Transverse colon (tissue), 4 donors: ENCODE results near the gene KCNJ10.

Experiments used
- CTCF ChIP-seq, 5 experiments: fragments of 200-600 bp in 3 of 5; fragments of 450-650 bp in 2 of 5; sonication (generic) in 3 of 5; IDR thresholded peaks; 1 replicate in 2 of 5; 2 replicates in 3 of 5; pipeline ENCODE4 v1.5.1; 2016 to 2017; ENCODE audit warnings: antibody characterized with exemption in 5 of 5, inconsistent platforms in 3 of 5, mild to moderate bottlenecking in 2 of 5, moderate library complexity in 1 of 5
- EP300 ChIP-seq: sonication (generic); formaldehyde crosslinking; IDR thresholded peaks from one replicate; pipeline ENCODE4 v1.6.1; 2017; ENCODE audit warnings: antibody characterized with exemption, low read depth
- POLR2A ChIP-seq: fragments of 450-650 bp; IDR thresholded peaks from one replicate; pipeline ENCODE4 v1.6.1; 2016; ENCODE audit warnings: antibody characterized with exemption, mild to moderate bottlenecking, moderate library complexity
- POLR2AphosphoS5 ChIP-seq, 3 donors: sonication (generic); formaldehyde crosslinking; IDR thresholded peaks; one replicate each; pipeline ENCODE4 v1.6.1; 2016; ENCODE audit warnings: antibody characterized with exemption in 3 of 3

GRCh38 chr1:160017592-160017991, 52.4 kb downstream of the KCNJ10 start:
- no peak for TF ChIP-seq POLR2A
- TF ChIP-seq CTCF (IDR thresholded peaks at IDR 0.05): no peak
- no peak for TF ChIP-seq POLR2AphosphoS5 (IDR thresholded peaks at IDR 0.05)
- TF ChIP-seq EP300: no peak
